ENCODE data around the gene TBC1D14.

GRCh38 chr4:6878451-6879059, 31.1 kb upstream of the TBC1D14 start:
- TF ChIP-seq CTCF (conservative IDR thresholded peaks at IDR 0.05; ENCODE audit: low read depth, low read length) (no peak), EZH2 (IDR thresholded peaks at IDR 0.05; ENCODE audit: borderline replicate concordance, low read depth, low read length, poor library complexity, severe bottlenecking) (no peak)
